HG03103 (cell line): Measurements from ENCODE around the gene RAPGEF5.
A peak's percentile ranks its signal among the peaks of the same experiment; 100 is the strongest.

Experiments
- ATAC-seq: cut with Tn5 transposase; IDR thresholded peaks from one replicate; pipeline ENCODE4 v1.9.1; 2021; ENCODE audit warnings: low read depth; ENCODE audit not compliant: unreplicated experiment

RAPGEF5 gene

DNA sequence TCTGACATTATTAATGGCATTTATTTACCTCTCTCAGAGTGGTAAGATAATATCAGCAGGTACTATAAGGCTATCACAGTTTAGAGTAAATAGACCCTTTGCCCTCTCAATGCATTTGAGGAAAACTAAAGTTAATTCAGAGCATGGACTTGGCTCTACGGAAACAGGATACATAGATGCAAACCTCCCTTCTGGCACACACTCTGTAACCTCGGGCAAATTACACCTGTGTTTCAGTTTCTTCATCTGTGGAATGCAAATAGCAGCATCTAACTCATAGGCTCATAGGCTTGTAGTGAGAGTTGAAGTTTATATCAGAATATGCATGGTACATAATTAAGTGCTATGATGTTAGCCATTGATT lies 5.6 kb downstream of the RAPGEF5 start:
- peak; percentile 64 for ATAC-seq

GRCh38 chr7:22350466-22351328 lies 6.3 kb downstream of the RAPGEF5 start:
- peak; percentile 44 for ATAC-seq

DNA sequence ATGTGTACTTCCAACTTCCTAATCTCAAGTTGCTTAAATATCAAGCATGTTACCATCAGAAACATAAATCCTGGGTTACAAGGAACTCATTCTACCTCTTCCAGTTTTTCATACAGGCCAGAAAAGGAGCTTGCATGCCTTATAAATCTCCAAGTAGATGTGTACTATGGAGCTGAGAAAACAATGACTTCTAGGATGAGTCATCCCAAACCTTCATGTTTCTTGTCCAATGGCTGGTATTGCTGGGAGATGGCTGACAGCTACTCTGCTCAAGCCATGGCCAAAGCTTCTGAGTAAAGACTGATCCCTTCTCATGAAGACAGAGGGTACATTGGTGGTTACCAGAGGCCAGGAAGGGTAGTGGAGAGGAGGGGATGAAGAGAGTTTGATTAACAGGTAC lies 8.6 kb downstream of the RAPGEF5 start:
- ATAC-seq: no peak

DNA sequence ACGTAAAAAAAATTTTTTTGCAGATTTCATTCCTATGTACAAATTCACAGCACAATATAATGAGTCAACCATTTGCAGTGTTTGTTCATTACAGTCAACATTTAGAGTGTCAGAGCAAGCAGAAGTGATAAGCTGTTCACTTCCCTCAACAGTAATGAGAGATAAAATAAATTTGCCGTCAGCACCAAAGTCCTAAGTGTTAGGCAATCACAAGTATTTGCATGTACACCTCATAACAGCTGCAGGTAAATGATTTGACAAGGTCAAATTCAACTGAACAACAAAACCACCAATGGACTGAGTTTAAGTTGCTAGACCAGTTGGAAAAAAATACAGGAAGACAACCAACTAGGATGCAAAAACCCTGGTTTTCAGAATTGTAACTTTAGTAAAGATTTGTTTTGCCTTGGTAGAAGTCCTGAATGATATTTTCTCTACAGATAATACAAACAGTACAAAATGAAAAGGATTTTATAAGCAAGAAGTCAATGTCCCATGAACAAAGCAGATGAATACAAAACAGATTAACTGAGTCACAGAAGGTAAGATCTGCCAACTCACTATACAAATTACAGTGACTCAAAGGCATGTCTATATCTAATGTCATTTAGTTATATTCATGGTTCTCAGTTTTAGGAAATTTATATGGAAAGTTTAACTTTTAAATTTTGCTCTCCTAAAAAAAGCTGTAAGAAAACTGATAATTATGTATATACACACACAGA lies 10.4 kb downstream of the RAPGEF5 start:
- no peak for ATAC-seq

- no peak for ATAC-seq
These were observed 12.3 kb downstream of the RAPGEF5 start for GRCh38 chr7:22344655-22345054.

DNA sequence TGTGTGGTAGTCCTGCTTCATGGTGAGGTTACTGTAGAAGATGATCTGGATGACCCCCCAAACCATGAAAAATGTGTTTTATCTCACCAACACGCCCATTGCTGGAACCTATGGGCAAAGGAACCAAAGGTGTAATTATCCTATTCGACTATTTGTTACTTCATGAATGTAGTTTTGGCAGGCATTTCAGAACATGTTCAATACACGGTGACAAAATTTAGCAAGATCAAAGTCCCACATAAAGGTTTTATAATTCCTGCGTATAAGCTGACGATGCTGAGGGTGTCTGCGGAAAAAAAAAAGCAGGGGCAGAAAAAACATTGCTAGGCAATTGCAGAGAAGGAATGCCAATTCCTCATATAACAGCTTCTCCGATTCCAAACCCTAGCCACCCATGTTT lies 13.3 kb downstream of the RAPGEF5 start:
- no peak for ATAC-seq

- ATAC-seq: no peak
These were observed 13.9 kb downstream of the RAPGEF5 start for GRCh38 chr7:22343071-22343470.

DNA sequence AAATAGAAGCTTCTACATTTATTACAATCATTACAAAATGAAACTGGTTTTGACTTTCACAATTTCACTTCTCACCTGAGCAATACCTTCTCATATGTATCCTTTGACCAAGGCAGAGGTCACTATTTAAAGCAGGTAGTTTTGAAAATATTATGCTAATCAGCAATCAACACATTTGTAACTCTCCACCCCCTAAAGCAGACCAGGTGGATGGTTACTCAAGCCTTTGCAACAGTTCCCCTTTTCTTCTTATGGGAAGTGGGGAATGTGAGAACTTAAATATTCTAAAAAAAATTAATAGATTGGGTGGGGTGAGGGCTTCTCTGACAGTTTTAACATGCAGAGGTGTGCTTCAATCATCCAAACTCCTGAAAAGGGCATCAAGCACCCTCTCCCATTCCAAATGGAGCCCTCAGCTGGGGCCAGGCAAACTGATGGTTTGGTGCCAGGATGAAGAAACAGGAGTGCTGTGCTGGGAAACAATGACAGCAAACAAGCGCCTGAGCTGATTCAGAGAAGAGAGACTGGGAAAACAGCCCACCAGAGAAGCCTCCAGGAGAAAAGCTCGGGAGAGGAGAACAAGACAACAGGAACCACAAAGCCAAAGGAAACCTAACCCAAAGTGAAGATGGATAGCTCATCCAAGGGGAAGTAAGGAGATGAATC lies 17.1 kb downstream of the RAPGEF5 start:
- no peak for ATAC-seq

DNA sequence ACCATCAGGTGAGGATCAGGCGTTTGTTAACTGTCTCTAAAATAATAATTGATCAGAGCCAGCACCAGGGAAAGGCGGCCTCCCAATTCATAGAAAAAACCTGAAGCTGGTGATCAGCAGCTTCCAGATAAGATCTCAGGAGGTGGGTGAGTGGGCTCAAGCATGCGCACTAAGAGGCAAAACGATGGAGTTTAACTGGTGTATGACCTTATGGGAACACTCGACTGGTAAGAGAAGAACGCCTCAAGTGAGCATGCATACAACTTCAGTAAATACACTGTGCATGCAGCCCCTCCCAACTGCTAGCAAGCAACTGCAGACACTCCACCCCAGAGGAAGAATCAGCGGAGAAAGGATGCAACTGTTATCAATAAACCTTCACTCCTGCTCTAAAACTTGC lies 18.1 kb downstream of the RAPGEF5 start:
- ATAC-seq: no peak

GRCh38 chr7:22338411-22338810 lies 18.5 kb downstream of the RAPGEF5 start:
- ATAC-seq: no peak

- ATAC-seq: no peak
These were observed 23.2 kb downstream of the RAPGEF5 start for GRCh38 chr7:22333680-22334141.

DNA sequence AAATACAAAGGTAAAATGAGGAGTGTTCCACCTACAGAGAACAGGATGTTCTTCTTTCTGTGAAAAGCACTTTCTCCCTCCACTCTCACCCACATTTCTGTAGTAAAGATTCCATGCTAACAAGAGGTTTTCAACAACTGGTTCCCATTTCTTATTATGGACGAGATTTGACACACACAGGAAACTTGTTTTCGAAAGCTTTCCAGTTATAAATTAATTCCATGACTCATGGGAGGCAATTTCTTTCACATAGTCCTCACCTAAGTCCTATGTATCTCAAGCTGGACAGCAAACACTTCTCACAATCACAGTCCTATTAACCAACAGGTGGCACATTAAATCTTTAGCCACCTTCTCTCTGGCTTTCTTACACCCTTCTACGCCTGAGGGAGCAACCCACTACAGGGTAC lies 24.5 kb downstream of the RAPGEF5 start:
- ATAC-seq: no peak

DNA sequence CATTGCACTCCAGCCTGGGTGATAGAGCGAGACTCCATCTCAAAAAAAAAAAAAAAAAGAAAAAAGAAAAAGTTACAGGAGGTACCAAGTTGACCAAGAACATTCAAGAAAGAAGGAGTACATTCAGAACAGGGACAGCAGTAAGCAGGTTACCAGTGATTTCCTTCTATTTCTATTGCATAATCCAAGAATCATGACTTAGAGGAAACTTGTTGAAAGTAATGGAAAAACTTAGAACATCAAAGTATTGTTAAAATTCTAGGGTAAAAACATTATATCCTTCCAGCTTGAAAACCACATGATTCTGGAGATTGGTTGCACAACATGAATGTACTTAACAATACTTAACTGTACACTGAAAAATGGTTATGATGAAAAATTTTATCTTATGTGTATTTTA lies 25.2 kb downstream of the RAPGEF5 start:
- ATAC-seq: no peak

DNA sequence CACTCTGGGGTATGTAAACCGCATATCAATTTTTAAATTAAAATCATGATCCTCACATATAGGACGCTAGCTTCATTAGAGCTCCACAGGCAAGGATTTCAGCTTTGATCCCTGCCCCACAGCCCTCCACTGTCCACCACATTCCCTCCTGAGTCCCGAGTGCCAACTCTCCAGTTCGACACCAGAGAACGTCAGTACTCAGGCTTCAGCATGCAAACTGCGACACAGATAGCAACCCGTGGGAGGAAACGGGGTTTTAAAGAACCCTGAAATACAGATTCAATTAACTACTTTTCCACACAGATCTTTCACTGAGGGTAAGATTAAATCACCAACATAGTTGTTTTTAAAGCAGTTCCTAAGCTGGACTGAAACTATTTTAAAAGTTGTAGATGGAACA lies 26.1 kb downstream of the RAPGEF5 start:
- no peak for ATAC-seq

DNA sequence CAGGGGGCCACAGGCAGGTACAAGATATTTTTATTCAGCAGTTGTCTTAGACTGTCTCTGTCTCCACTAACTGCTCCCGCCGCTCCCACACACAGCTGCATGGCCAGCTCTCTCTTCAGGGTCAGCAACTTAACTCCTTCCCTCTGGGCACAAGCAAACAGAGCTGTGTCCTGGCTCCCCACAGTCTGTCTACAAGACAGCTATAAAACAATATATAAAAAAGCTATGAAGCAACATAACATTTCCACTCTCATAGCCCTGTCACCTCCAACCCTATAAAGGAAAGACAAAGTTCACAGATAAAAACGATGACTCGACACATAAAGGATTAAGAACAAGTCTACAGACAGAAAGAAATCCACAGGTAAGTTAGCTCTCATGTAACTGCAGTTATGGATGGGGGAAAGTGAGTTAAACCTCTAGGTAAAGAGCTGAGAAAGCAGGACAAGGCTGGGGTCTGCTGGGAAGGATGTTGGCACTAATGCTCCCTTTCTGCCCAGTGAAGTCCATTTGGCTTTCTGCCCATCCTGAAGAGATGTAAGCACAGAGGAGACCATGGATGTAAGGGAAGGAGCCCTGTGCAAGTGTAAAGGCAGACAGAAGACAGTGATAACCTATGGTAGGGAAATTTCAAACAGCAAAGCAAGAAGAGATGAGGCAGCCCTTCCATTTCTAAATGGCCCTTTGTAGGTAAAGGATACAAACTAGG lies 27.0 kb downstream of the RAPGEF5 start:
- no peak for ATAC-seq

- ATAC-seq: no peak
These were observed 30.8 kb downstream of the RAPGEF5 start for GRCh38 chr7:22326181-22326580.

DNA sequence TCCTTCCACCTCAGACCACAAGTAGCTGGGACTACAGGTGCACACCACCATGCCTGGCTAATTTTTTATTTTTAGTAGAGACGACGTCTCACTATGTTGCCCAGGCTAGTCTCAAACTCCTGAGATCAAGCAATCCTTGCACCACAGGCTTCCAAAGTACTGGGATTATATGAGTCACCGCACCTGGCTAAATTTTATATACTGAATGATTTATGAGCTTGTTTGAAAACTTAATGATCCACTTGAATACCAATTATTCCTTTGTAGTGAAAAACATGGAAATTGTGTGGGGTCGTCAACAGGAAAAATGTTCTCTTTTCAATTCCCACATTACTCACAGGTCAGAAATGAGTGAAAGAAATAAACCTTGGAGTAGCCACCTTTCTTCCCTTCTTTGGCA lies 31.3 kb downstream of the RAPGEF5 start:
- ATAC-seq: no peak

DNA sequence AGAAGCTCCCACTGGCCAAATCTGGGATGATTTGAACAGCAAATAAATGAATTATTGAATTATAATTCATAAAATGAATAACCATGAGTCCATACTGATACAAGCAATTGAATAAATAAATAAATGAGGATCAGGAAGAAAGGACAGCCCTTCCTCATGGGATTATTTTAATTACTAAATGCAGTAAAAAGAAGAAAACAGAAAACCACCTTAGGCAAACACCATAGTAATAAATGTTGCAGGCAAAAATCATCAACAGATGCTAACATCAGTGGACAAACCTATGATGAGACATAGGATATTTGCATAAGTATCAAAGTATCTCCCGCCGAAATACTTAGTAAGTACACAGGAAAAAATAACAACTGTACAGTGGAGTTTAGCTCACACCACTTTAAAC lies 33.2 kb downstream of the RAPGEF5 start:
- no peak for ATAC-seq

DNA sequence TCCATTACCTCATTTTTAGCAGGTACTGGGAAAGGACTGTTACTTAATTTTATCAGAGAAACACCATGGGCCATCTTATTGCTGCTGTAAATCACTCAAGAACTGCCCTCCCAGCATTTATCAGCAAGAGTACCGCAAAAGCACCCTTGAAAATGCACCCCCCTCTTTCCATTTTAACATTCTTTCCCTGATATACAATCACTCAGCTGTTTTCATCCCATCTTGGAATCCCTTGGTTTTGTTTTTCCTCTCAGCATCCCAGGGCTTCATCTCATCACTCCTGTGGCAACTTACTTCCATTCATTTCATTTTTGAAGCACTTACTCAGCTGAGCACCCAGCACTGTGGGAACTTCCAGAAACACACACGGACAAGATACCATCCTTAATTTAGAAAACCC lies 36.5 kb downstream of the RAPGEF5 start:
- ATAC-seq: no peak

DNA sequence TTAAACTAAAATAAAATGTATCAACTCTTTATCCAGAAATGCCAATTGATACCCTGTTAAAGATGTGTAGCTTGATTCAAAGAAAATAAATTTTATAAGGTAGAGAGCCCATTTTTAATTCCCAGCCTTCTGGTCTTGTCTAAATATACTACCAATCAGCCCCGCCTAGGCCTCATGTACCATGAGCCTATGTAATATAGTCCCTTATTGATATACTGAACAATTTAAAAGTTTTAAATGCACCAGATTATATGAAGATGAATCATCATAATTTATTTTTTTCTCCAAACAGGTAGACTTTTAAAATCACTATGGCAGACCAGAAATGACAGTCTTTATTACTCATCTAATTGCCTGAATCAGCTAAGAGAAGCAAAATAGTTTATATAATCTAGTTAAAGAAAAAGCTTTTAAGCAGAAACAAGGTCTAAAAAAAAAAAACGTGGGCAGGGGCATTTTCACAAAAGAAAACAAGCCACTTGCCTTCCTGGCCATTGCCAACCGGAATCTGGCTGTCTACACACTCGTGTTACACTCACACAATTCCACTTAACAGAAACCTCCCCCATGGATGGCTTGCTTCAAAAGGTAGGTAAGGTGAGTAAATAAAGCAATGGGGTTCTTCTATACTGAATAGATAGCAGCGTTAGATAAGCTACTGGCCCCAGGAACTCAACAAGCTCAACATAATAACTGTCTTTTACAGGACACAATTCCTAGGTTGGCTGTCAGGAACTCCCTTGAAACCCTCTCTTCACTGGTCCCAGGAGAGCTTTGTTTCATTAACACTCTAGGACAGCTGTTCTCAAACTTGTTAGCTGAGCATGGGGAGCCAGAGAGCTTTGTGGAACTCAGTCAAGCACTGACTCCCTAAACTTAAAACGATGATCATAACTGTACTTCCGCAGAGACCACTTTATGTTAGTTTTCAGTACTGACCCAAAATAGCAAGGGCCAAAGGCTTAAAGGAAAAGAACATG lies 37.2 kb downstream of the RAPGEF5 start:
- no peak for ATAC-seq
